ENCODE measurements around the gene CCDC33.

CCDC33 gene

GRCh38 chr15:74209560-74209958 lies 26.6 kb upstream of the CCDC33 start:
- DNase-seq, result no peak

GRCh38 chr15:74209997-74210671 lies 26.0 kb upstream of the CCDC33 start:
- DNase-seq, result no peak

GRCh38 chr15:74210729-74211128 lies 25.4 kb upstream of the CCDC33 start:
- DNase-seq, result no peak

- DNase-seq, result no peak
These were observed 24.5 kb upstream of the CCDC33 start for GRCh38 chr15:74211656-74212055.

- DNase-seq, result no peak
These were observed 23.6 kb upstream of the CCDC33 start for GRCh38 chr15:74212494-74212893.

GRCh38 chr15:74213858-74214284 lies 22.3 kb upstream of the CCDC33 start:
- no peak for DNase-seq

- no peak for DNase-seq
These were observed 21.7 kb upstream of the CCDC33 start for GRCh38 chr15:74214324-74215021.

- no peak for DNase-seq
These were observed 20.2 kb upstream of the CCDC33 start for GRCh38 chr15:74215958-74216357.

- no peak for DNase-seq
These were observed 19.2 kb upstream of the CCDC33 start for GRCh38 chr15:74216949-74217348.

GRCh38 chr15:74217907-74218885 lies 17.9 kb upstream of the CCDC33 start:
- no peak for DNase-seq

GRCh38 chr15:74220475-74221248 lies 15.5 kb upstream of the CCDC33 start:
- DNase-seq, result no peak

- no peak for DNase-seq
These were observed 14.5 kb upstream of the CCDC33 start for GRCh38 chr15:74221399-74222239.

- DNase-seq, result no peak
These were observed 13.6 kb upstream of the CCDC33 start for GRCh38 chr15:74222240-74223119.

GRCh38 chr15:74225928-74226327 lies 10.2 kb upstream of the CCDC33 start:
- DNase-seq, result no peak

- no peak for DNase-seq
These were observed 9.2 kb upstream of the CCDC33 start for GRCh38 chr15:74226761-74227540.

GRCh38 chr15:74227968-74228722 lies 8.0 kb upstream of the CCDC33 start:
- no peak for DNase-seq

- no peak for DNase-seq
These were observed 7.4 kb upstream of the CCDC33 start for GRCh38 chr15:74228723-74229081.

GRCh38 chr15:74229686-74230085 lies 6.4 kb upstream of the CCDC33 start:
- DNase-seq, result no peak

- no peak for DNase-seq
These were observed 4.7 kb upstream of the CCDC33 start for GRCh38 chr15:74231475-74231874.

All from NCI-H526 treated with DMSO at 0.1 percent for 48 hours (cell line).